GM23248 (cell line): ENCODE results near the gene RCOR2. TPM values are rescaled to one million over a fixed set of nuclear protein-coding genes. Genes with fewer than 3 reads are reported as not detected.

Experiments
- DNase-seq: peaks from one replicate; pipeline ENCODE4 v3.0.0-alpha.2; 2015
- H2AFZ ChIP-seq: fragments of 200-600 bp; sonication (generic); 2 replicates; pipeline ENCODE4 v1.6.1; 2016; ENCODE audit warnings: antibody characterized with exemption
- H3F3A ChIP-seq: fragments of 200-600 bp; sonication (generic); 2 replicates; pipeline ENCODE4 v1.6.1; 2016; ENCODE audit warnings: mild to moderate bottlenecking, antibody characterized with exemption, mixed run types; ENCODE audit not compliant: insufficient read depth
- H3K27ac ChIP-seq: fragments of 200-600 bp; sonication (generic); 2 replicates; pipeline ENCODE4 v1.5.1; 2016; ENCODE audit warnings: mild to moderate bottlenecking
- H3K27me3 ChIP-seq: fragments of 200-600 bp; sonication (generic); replicated peaks from 2 replicates; pipeline ENCODE4 v1.6.1; 2016; ENCODE audit warnings: mild to moderate bottlenecking; ENCODE audit not compliant: insufficient read depth
- H3K36me3 ChIP-seq: fragments of 200-600 bp; sonication (generic); 2 replicates; pipeline ENCODE4 v1.6.1; 2016; ENCODE audit warnings: low read depth, mild to moderate bottlenecking
- H3K4me1 ChIP-seq: fragments of 200-600 bp; sonication (generic); 2 replicates; pipeline ENCODE4 v1.6.1; 2016; ENCODE audit warnings: mild to moderate bottlenecking; ENCODE audit not compliant: insufficient read depth
- H3K4me2 ChIP-seq: fragments of 200-600 bp; sonication (generic); one replicate; pipeline ENCODE4 v1.6.1; 2016; ENCODE audit warnings: mild to moderate bottlenecking; ENCODE audit not compliant: unreplicated experiment
- H3K4me3 ChIP-seq: fragments of 200-600 bp; sonication (generic); 2 replicates; pipeline ENCODE4 v1.5.1; 2016; ENCODE audit warnings: mild to moderate bottlenecking
- H3K79me2 ChIP-seq: fragments of 200-600 bp; sonication (generic); 2 replicates; pipeline ENCODE4 v1.6.1; 2016; ENCODE audit warnings: mild to moderate bottlenecking; ENCODE audit not compliant: insufficient read depth
- H3K9ac ChIP-seq: fragments of 200-600 bp; sonication (generic); 2 replicates; pipeline ENCODE4 v1.6.1; 2016; ENCODE audit warnings: mild to moderate bottlenecking
- H3K9me2 ChIP-seq: fragments of 200-600 bp; sonication (generic); 2 replicates; pipeline ENCODE4 v1.6.1; 2016; ENCODE audit warnings: mixed run types, mild to moderate bottlenecking, moderate library complexity; ENCODE audit not compliant: insufficient read depth
- H3K9me3 ChIP-seq: fragments of 200-600 bp; sonication (generic); one replicate; pipeline ENCODE4 v1.6.1; 2017; ENCODE audit warnings: low read depth
- H4K20me1 ChIP-seq: fragments of 200-600 bp; sonication (generic); 2 replicates; pipeline ENCODE4 v1.6.0; 2016; ENCODE audit not compliant: insufficient read depth
- EZH2 ChIP-seq: fragments of 200-600 bp; sonication (generic); IDR thresholded peaks from 2 replicates; pipeline ENCODE4 v1.6.1; 2018; ENCODE audit warnings: antibody characterized with exemption, mild to moderate bottlenecking; ENCODE audit not compliant: insufficient read depth, poor library complexity, severe bottlenecking
- EZH2phosphoT487 ChIP-seq: fragments of 200-600 bp; sonication (generic); IDR thresholded peaks from 2 replicates; pipeline ENCODE4 v1.6.1; 2018; ENCODE audit warnings: antibody characterized with exemption, moderate library complexity, mild to moderate bottlenecking, low read depth; ENCODE audit not compliant: insufficient read depth
- WGBS, 2 experiments: methylation state at CpG; one replicate each; pipeline ENCODE4 v1.1.6; 2015 to 2017; ENCODE audit warnings: low lambda C conversion rate in 2 of 2, low coverage in 1 of 2; ENCODE audit errors: missing lambda C conversion rate in 2 of 2; 5-methylcytosine and 5-hydroxymethylcytosine counted together
- in situ Hi-C: fragments of 300-500 bp; cut with MboI; formaldehyde crosslinking; loops from 2 replicates; pipeline ENCODE4 v1.15.0; 2020
- polyA plus RNA-seq: library from polyadenylated mRNA; unstranded; fragments of >200 nt; fragmentation: Nextera tagmentation; extraction: Ambion mirVana; gene quantifications from 2 replicates; pipeline ENCODE4 v1.2.1, GENCODE V29; 2016
- total RNA-seq: library from RNA; depleted of rRNA; stranded (reverse); fragments of >200 nt; shearing (Covaris generic); gene quantifications from 2 replicates; pipeline ENCODE4 v1.2.3, GENCODE V29; 2014

The RCOR2 gene
- total and polyA plus RNA-seq, 2 experiments from 2014 or later = 1.8 TPM; not detected in 1

GRCh38 chr11:63884196-63884932, 32.6 kb downstream of the RCOR2 start:
- H3K27me3 ChIP-seq = no peaks in the 10 kb centered on the region
- no peak overlapping the region for H2AFZ ChIP-seq
- in situ Hi-C loops = no loop called here
- no peaks in the 10 kb centered on the region for H3K36me3 ChIP-seq
- no peak for DNase-seq
- no peaks in the 10 kb centered on the region for H4K20me1 ChIP-seq
- H3K4me2 ChIP-seq = no peak overlapping the region
- 93 to 97% methylated on average over 4 of the region's 4 CpGs for WGBS, 2 experiments
- no peaks in the 10 kb centered on the region for H3K9me2 ChIP-seq
- TF ChIP-seq EZH2 = no peak
- no peak overlapping the region for H3K9ac ChIP-seq
- peaks cover 14% of the 10 kb centered on the region for H3F3A ChIP-seq
- peaks cover 98% of the 10 kb centered on the region for H3K79me2 ChIP-seq
- H3K4me3 ChIP-seq = no peak overlapping the region
- H3K9me3 ChIP-seq = no peaks in the 10 kb centered on the region
- H3K27ac ChIP-seq = no peak overlapping the region
- peaks cover 37% of the 10 kb centered on the region for H3K4me1 ChIP-seq

- 82% methylated on average over 6 of the region's 6 CpGs for WGBS, 2 experiments
- H3K27ac ChIP-seq = no peak overlapping the region
- TF ChIP-seq EZH2 = no peak
- TF ChIP-seq EZH2phosphoT487 = no peak
These were observed 33.2 kb downstream of the RCOR2 start for GRCh38 chr11:63883791-63884190.

GRCh38 chr11:63882555-63883242, 34.3 kb downstream of the RCOR2 start:
- in situ Hi-C loops = no loop called here
- no peak overlapping the region for H3K4me3 ChIP-seq
- H3K27ac ChIP-seq = no peak overlapping the region
- no peaks in the 10 kb centered on the region for H3K27me3 ChIP-seq
- H4K20me1 ChIP-seq = peaks cover 8% of the 10 kb centered on the region; the same call in 1 of the 2 replicates
- DNase-seq = no peak
- peaks cover 98% of the 10 kb centered on the region for H3K79me2 ChIP-seq
- no peak overlapping the region for H3K4me2 ChIP-seq
- H3K9me2 ChIP-seq = no peaks in the 10 kb centered on the region
- peaks cover 18% of the 10 kb centered on the region for H3F3A ChIP-seq
- no peaks in the 10 kb centered on the region for H3K9me3 ChIP-seq
- no peaks in the 10 kb centered on the region for H3K36me3 ChIP-seq
- no peak overlapping the region for H3K9ac ChIP-seq
- H2AFZ ChIP-seq = no peak overlapping the region
- TF ChIP-seq EZH2 (no peak), EZH2phosphoT487 (no peak)
- 85 to 86% methylated on average over 7 of the region's 7 CpGs for WGBS, 2 experiments
- peaks cover 21% of the 10 kb centered on the region for H3K4me1 ChIP-seq

More at GRCh38 chr11:63883791-63884190, 33.2 kb downstream of the RCOR2 start:
- H3K27me3 ChIP-seq = no peaks in the 10 kb centered on the region
- H3K4me2 ChIP-seq = no peak overlapping the region
- peaks cover 32% of the 10 kb centered on the region for H3K4me1 ChIP-seq
- no peaks in the 10 kb centered on the region for H3K9me2 ChIP-seq
- no peak for DNase-seq
- H4K20me1 ChIP-seq = peaks cover 2% of the 10 kb centered on the region; the same call in 1 of the 2 replicates
- H3K9me3 ChIP-seq = no peaks in the 10 kb centered on the region
- H3K9ac ChIP-seq = no peak overlapping the region
- H3F3A ChIP-seq = peaks cover 18% of the 10 kb centered on the region
- no peak overlapping the region for H3K4me3 ChIP-seq
- H3K36me3 ChIP-seq = no peaks in the 10 kb centered on the region
- H3K79me2 ChIP-seq = peaks cover 98% of the 10 kb centered on the region
- in situ Hi-C loops = no loop called here
- no peak overlapping the region for H2AFZ ChIP-seq

GRCh38 chr11:63880403-63880790, 36.6 kb downstream of the RCOR2 start:
- peaks cover 98% of the 10 kb centered on the region for H3K79me2 ChIP-seq
- H3K4me1 ChIP-seq = peaks cover 12% of the 10 kb centered on the region
- H3K9ac ChIP-seq = peak overlapping the region; percentile 17; the same call in 1 of the 2 replicates
- in situ Hi-C loops = no loop called here
- no peaks in the 10 kb centered on the region for H3K9me2 ChIP-seq
- 51 to 52% methylated on average over 3 of the region's 3 CpGs for WGBS, 2 experiments
- H3K4me2 ChIP-seq = peak overlapping the region; percentile 34
- peak; percentile 13 for DNase-seq
- peaks cover 15% of the 10 kb centered on the region; the same call in 1 of the 2 replicates for H4K20me1 ChIP-seq
- no peaks in the 10 kb centered on the region for H3K36me3 ChIP-seq
- H3K27me3 ChIP-seq = no peaks in the 10 kb centered on the region
- H2AFZ ChIP-seq = no peak overlapping the region
- peaks cover 18% of the 10 kb centered on the region for H3F3A ChIP-seq
- TF ChIP-seq EZH2 (no peak), EZH2phosphoT487 (no peak)
- no peak overlapping the region for H3K4me3 ChIP-seq
- no peaks in the 10 kb centered on the region for H3K9me3 ChIP-seq
- H3K27ac ChIP-seq = peak overlapping the region; percentile 48
